K562 (cell line): Measurements from ENCODE around the gene GFAP. TPM values are rescaled to one million over a fixed set of nuclear protein-coding genes. Genes with fewer than 3 reads are reported as not detected.

Source experiments
- ATF3 ChIP-seq, 2 experiments: fragments of 450-650 bp in 1 of 2; sonication (generic) in 1 of 2; formaldehyde crosslinking in 1 of 2; IDR thresholded peaks in 1 of 2; conservative IDR thresholded peaks in 1 of 2; 2 replicates each; pipeline versions ENCODE4 v1.6.1 to v1.8.1; 2016 to 2023; ENCODE audit warnings: mild to moderate bottlenecking in 2 of 2, moderate library complexity in 2 of 2, inconsistent platforms in 1 of 2, missing genetic modification reagents in 1 of 2
- EP300 ChIP-seq: IDR thresholded peaks from 2 replicates; pipeline ENCODE4 v1.6.1; 2012; ENCODE audit warnings: low read length, improper control_type of control experiment
- GTF2A2 ChIP-seq: IDR thresholded peaks from 2 replicates; pipeline ENCODE4 v1.6.1; 2016; ENCODE audit warnings: mild to moderate bottlenecking, missing genetic modification characterization, missing compliant biosample characterization
- HDAC1 ChIP-seq, 2 experiments: fragments of 450-650 bp; IDR thresholded peaks; 2 replicates each; pipeline ENCODE4 v1.6.1; 2016 to 2017; ENCODE audit warnings: inconsistent platforms in 1 of 2, mild to moderate bottlenecking in 1 of 2, moderate library complexity in 1 of 2
- KDM1A ChIP-seq, 2 experiments: fragments of 450-650 bp; IDR thresholded peaks; 2 replicates each; pipeline ENCODE4 v1.6.1; 2016; ENCODE audit warnings: mild to moderate bottlenecking in 2 of 2
- KDM4B ChIP-seq, 2 experiments: fragments of 450-650 bp in 1 of 2; sonication (generic) in 1 of 2; IDR thresholded peaks; 2 replicates each; pipeline ENCODE4 v1.6.1; 2016 to 2017; ENCODE audit warnings: borderline replicate concordance in 2 of 2, antibody characterized with exemption in 1 of 2, low read depth in 1 of 2, mild to moderate bottlenecking in 1 of 2
- KHSRP ChIP-seq: fragments of 450-650 bp; IDR thresholded peaks from 2 replicates; pipeline ENCODE4 v1.6.1; 2017
- NR2C1 ChIP-seq, 2 experiments: fragments of 450-650 bp; IDR thresholded peaks; 2 replicates each; pipeline ENCODE4 v1.6.1; 2017; ENCODE audit warnings: mild to moderate bottlenecking in 2 of 2, antibody characterized with exemption in 1 of 2, inconsistent platforms in 1 of 2, missing compliant biosample characterization in 1 of 2, missing genetic modification characterization in 1 of 2
- POLR2AphosphoS5 ChIP-seq: IDR thresholded peaks from 2 replicates; pipeline ENCODE4 v1.6.1; 2011; ENCODE audit warnings: mild to moderate bottlenecking, low read depth, low read length, moderate library complexity; ENCODE audit not compliant: control insufficient read depth, insufficient read depth
- RBBP5 ChIP-seq: fragments of 200-600 bp; sonication (generic); IDR thresholded peaks from 2 replicates; pipeline ENCODE4 v1.6.1; 2012; ENCODE audit warnings: borderline replicate concordance, mild to moderate bottlenecking, low read length, control low read depth, inconsistent platforms; ENCODE audit not compliant: insufficient read depth, poor library complexity, severe bottlenecking
- RREB1 ChIP-seq: fragments of 250-450 bp; sonication (Bioruptor Pico); IDR thresholded peaks from 2 replicates; pipeline ENCODE4 v1.4.0; 2020
- SP2 ChIP-seq: IDR thresholded peaks from 2 replicates; pipeline ENCODE4 v1.6.1; 2011; ENCODE audit warnings: mild to moderate bottlenecking, low read depth, low read length, moderate library complexity; ENCODE audit not compliant: poor library complexity, severe bottlenecking; ENCODE audit errors: extremely low read depth
- ZNF274 ChIP-seq: IDR thresholded peaks from 2 replicates; pipeline ENCODE4 v1.6.1; 2011; ENCODE audit warnings: low read depth, mild to moderate bottlenecking, low read length, moderate library complexity, borderline replicate concordance
- ZNF609 ChIP-seq: sonication (generic); formaldehyde crosslinking; IDR thresholded peaks from 2 replicates; pipeline ENCODE4 v1.8.1; 2023; ENCODE audit warnings: missing genetic modification reagents, mild to moderate bottlenecking, borderline replicate concordance
- polyA plus RNA-seq, 8 experiments: library from polyadenylated mRNA; depleted of rRNA in 4 of 8; stranded (reverse) in 5 of 8; unstranded in 3 of 8; fragments of >200 nt; fragmentation: Nextera tagmentation in 2 of 8; fragmentation: Illumina TruSeq in 1 of 8; extraction: Ambion mirVana in 2 of 8; extraction: Trizol in 1 of 8; gene quantifications; 2 replicates each; pipeline versions ENCODE4 v1.2.1 to v1.2.3, GENCODE V29; 2011 to 2014; ENCODE audit warnings: inconsistent platforms in 1 of 8, missing spikeins in 1 of 8
- total RNA-seq, 7 experiments: library from RNA; depleted of rRNA in 6 of 7; stranded (reverse); fragments of >200 nt in 6 of 7; fragmentation: Illumina TruSeq in 2 of 7; extraction: Trizol in 2 of 7; gene quantifications; 2 replicates each; pipeline versions ENCODE4 v1.2.1 to v1.2.3, GENCODE V29; 2011 to 2021; ENCODE audit warnings: low replicate concordance in 1 of 7

GFAP gene
- total and polyA plus RNA-seq, 9 of the 15 experiments (the other 6 are each of a cell fraction or from before 2014, with no cell fraction given) = 0.07 to 1.4 (median 0.60) TPM; not detected in 1

- TF ChIP-seq ZNF609 (CRISPR knock-in tag) (no peak), HDAC1 (IDR thresholded peaks at IDR 0.05) (peak in 1 of 2 experiments; percentile 61; a peak in 1 of 4 replicates), RBBP5 (no peak), KDM1A (IDR thresholded peaks at IDR 0.05) (peak; percentile 23; a peak in 1 of 4 replicates), ZNF274 (no peak), NR2C1 (IDR thresholded peaks at IDR 0.05) (no peak), NR2C1 (tag; IDR thresholded peaks at IDR 0.05) (0 out of 2 replicates have a peak, but pooled peaks have one; percentile 62), RREB1 (CRISPR knock-in tag) (peak; percentile 38; the same call in 1 of the 2 replicates), KHSRP (no peak), SP2 (no peak), EP300 (peak; percentile 79), GTF2A2 (tag) (no peak), POLR2AphosphoS5 (no peak), KDM4B (IDR thresholded peaks at IDR 0.05; ENCODE audit: borderline replicate concordance in 2 of 2, low read depth in 1 of 2) (no peak), ATF3 (IDR thresholded peaks at IDR 0.05) (peak; percentile 93), ATF3 (CRISPR knock-in tag; conservative IDR thresholded peaks at IDR 0.05) (0 out of 2 replicates have a peak, but pooled peaks have one; percentile 62)
Observed at GRCh38 chr17:44906010-44906646, 9.2 kb downstream of the GFAP start (continued).
